Keratinocyte (primary cell): ENCODE data around the gene CERT1. TPM values are rescaled to one million over a fixed set of nuclear protein-coding genes. Genes with fewer than 3 reads are reported as not detected.

Experiments
- DNase-seq: peaks from one replicate; pipeline ENCODE4 v3.0.0-alpha.2; 2011; ENCODE audit warnings: low read depth, missing footprints, low spot score
- FAIRE-seq: peaks from 2 replicates; lab custom pipeline; 2011; peaks lifted over from hg19 to GRCh38; lab: Jason Lieb, UNC
- H2AFZ ChIP-seq: 2 replicates; pipeline ENCODE4 v1.6.0; 2012; ENCODE audit warnings: low read length, control low read depth, inconsistent platforms; ENCODE audit not compliant: control insufficient read depth
- H3K27ac ChIP-seq: 2 replicates; pipeline ENCODE4 v1.5.1; 2011; ENCODE audit warnings: low read length; ENCODE audit not compliant: control insufficient read depth, insufficient read depth
- H3K27me3 ChIP-seq: 3 replicates; pipeline ENCODE4 v1.6.0; 2011; ENCODE audit warnings: low read length; ENCODE audit not compliant: control insufficient read depth, insufficient read depth; ENCODE audit errors: extremely low read depth
- H3K36me3 ChIP-seq, 2 experiments: 2 replicates in 1 of 2; 3 replicates in 1 of 2; pipeline ENCODE4 v1.5.1; 2011; ENCODE audit warnings: low read length in 2 of 2, mild to moderate bottlenecking in 1 of 2; ENCODE audit not compliant: control insufficient read depth in 2 of 2, insufficient read depth in 2 of 2; ENCODE audit errors: extremely low read depth in 1 of 2
- H3K4me1 ChIP-seq: 3 replicates; pipeline ENCODE4 v1.5.1; 2011; ENCODE audit warnings: low read length; ENCODE audit not compliant: control insufficient read depth, insufficient read depth; ENCODE audit errors: extremely low read depth
- H3K4me2 ChIP-seq: 3 replicates; pipeline ENCODE4 v1.6.0; 2011; ENCODE audit warnings: low read depth, low read length; ENCODE audit not compliant: control insufficient read depth, insufficient read depth; ENCODE audit errors: extremely low read depth
- H3K4me3 ChIP-seq, 3 experiments: fragments of 200-600 bp in 1 of 3; sonication (generic) in 1 of 3; 2 replicates in 2 of 3; 3 replicates in 1 of 3; pipeline ENCODE4 v1.5.1; 2011 to 2016; ENCODE audit warnings: low read length in 3 of 3, mild to moderate bottlenecking in 3 of 3, control low read depth in 2 of 3, inconsistent platforms in 1 of 3, low read depth in 1 of 3, mixed read lengths in 1 of 3, mixed run types in 1 of 3, moderate library complexity in 1 of 3; ENCODE audit not compliant: control insufficient read depth in 2 of 3, insufficient read depth in 2 of 3; ENCODE audit errors: extremely low read depth in 1 of 3
- H3K79me2 ChIP-seq: 2 replicates; pipeline ENCODE4 v1.6.0; 2012; ENCODE audit warnings: low read length; ENCODE audit not compliant: control insufficient read depth, insufficient read depth
- H3K9ac ChIP-seq: 3 replicates; pipeline ENCODE4 v1.6.0; 2011; ENCODE audit warnings: low read length; ENCODE audit not compliant: control insufficient read depth, insufficient read depth; ENCODE audit errors: extremely low read depth
- H3K9me1 ChIP-seq: 3 replicates; pipeline ENCODE4 v1.6.0; 2011; ENCODE audit warnings: low read length; ENCODE audit not compliant: control insufficient read depth, insufficient read depth; ENCODE audit errors: extremely low read depth
- H3K9me3 ChIP-seq: 2 replicates; pipeline ENCODE4 v1.5.1; 2012; ENCODE audit warnings: low read depth, low read length; ENCODE audit not compliant: control insufficient read depth
- H4K20me1 ChIP-seq: 3 replicates; pipeline ENCODE4 v1.6.0; 2011; ENCODE audit warnings: low read length; ENCODE audit not compliant: control insufficient read depth, insufficient read depth; ENCODE audit errors: extremely low read depth
- EZH2 ChIP-seq: IDR thresholded peaks from one replicate; pipeline ENCODE4 v1.6.1; 2012; ENCODE audit warnings: inconsistent platforms, mild to moderate bottlenecking, low read length, moderate library complexity
- dilution Hi-C: fragments of 300-500 bp; cut with MboI; formaldehyde crosslinking; loops from one replicate; pipeline ENCODE4 v1.7.0; 2020; ENCODE audit warnings: low sequenced_read_pairs; ENCODE audit not compliant: extremely low pct_ligation_motif_present
- polyA plus RNA-seq, 5 experiments: library from polyadenylated mRNA; depleted of rRNA in 3 of 5; stranded (reverse) in 3 of 5; stranded (forward) in 1 of 5; unstranded in 1 of 5; fragments of >200 nt; gene quantifications; 1 replicate in 1 of 5; 2 replicates in 3 of 5; 3 replicates in 1 of 5; pipeline versions ENCODE4 v1.2.1 to v1.2.3, GENCODE V29; 2011 to 2012; ENCODE audit warnings: missing spikeins in 2 of 5, low read depth in 1 of 5, low replicate concordance in 1 of 5
- TF ChIP-seq, protein P1 (sequence below), 3 experiments: IDR thresholded peaks in 1 of 3; conservative IDR thresholded peaks in 1 of 3; optimal IDR thresholded peaks in 1 of 3; 2 replicates in 2 of 3; 3 replicates in 1 of 3; pipeline versions ENCODE3 to v1.5.1; 2011; ENCODE audit warnings: low read length in 3 of 3, mild to moderate bottlenecking in 3 of 3, moderate library complexity in 2 of 3, control low read depth in 1 of 3, inconsistent platforms in 1 of 3; ENCODE audit not compliant: insufficient read depth in 2 of 3; ENCODE audit errors: extremely low read depth in 1 of 3

The CERT1 gene
- polyA plus RNA-seq, 1 donor (not counting 4 experiments of a cell fraction or from before 2014, with no cell fraction given) = 20.8 TPM

DNA sequence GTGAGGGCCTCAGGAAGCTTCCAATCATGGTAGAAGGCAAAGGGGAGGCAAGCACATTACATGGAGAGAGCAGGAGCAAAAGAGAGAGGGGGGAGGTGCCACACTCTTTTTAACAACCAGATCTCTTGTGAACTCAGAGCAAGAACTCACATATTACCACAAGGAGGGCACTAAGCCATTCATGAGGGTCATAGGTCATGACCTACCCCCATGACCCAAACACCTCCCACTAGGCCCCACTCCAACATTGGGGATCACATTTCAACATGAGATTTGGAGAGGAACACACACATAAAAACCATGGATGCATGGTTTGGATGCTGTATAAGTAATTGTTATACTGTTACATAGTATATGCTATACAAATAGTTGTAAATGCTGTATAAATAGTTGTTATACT is 17.8 kb upstream of the CERT1 start:
- no peak for TF ChIP-seq EZH2
- TF ChIP-seq, protein P1, sequence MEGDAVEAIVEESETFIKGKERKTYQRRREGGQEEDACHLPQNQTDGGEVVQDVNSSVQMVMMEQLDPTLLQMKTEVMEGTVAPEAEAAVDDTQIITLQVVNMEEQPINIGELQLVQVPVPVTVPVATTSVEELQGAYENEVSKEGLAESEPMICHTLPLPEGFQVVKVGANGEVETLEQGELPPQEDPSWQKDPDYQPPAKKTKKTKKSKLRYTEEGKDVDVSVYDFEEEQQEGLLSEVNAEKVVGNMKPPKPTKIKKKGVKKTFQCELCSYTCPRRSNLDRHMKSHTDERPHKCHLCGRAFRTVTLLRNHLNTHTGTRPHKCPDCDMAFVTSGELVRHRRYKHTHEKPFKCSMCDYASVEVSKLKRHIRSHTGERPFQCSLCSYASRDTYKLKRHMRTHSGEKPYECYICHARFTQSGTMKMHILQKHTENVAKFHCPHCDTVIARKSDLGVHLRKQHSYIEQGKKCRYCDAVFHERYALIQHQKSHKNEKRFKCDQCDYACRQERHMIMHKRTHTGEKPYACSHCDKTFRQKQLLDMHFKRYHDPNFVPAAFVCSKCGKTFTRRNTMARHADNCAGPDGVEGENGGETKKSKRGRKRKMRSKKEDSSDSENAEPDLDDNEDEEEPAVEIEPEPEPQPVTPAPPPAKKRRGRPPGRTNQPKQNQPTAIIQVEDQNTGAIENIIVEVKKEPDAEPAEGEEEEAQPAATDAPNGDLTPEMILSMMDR (optimal IDR thresholded peaks at IDR 0.05 in 1 of 3, IDR thresholded peaks at IDR 0.05 in 1 of 3, conservative IDR thresholded peaks at IDR 0.05 in 1 of 3; ENCODE audit: extremely low read depth in 1 of 3, insufficient read depth in 2 of 3, low read length in 3 of 3) = no peak
- Histone ChIP-seq H3K9ac (no peak overlapping the region), H4K20me1 (no peaks in the 10 kb centered on the region), H3K9me3 (peaks cover 2% of the 10 kb centered on the region), H3K27me3 (no peaks in the 10 kb centered on the region), H3K36me3 (no peaks in the 10 kb centered on the region), H3K4me3 (no peak overlapping the region), H3K4me1 (peaks cover 6% of the 10 kb centered on the region), H3K79me2 (peaks cover 42% of the 10 kb centered on the region), H2AFZ (no peak overlapping the region), H3K27ac (no peak overlapping the region), H3K4me2 (no peak overlapping the region), H3K9me1 (no peaks in the 10 kb centered on the region)
- DNase-seq (no peak), FAIRE-seq (no peak)
- dilution Hi-C loops = no loop called here

DNA sequence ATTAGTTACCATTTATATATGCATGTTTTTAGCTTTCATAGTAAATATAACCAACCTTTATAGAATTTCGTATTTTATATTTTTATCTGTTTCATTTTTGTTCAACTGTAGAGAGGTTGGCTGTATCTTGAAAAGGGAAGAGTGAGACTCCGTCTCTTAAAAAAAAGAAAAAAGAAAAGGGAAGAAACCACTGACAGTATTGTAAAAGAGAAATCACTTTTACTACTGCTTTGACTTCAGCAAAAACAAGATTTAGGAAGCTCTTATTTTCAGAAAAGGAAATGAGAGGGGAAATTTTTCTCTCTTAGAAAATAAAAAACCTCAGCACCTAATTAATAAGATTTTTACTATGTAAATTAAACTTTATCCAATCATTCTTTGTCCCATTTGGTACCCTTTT is 14.6 kb upstream of the CERT1 start:
- dilution Hi-C loops = no loop called here
- no peak overlapping the region for H3K4me2 ChIP-seq
- H3K79me2 ChIP-seq = peaks cover 42% of the 10 kb centered on the region
- FAIRE-seq (no peak), DNase-seq (no peak)
- no peaks in the 10 kb centered on the region for H3K9me3 ChIP-seq
- no peak overlapping the region for H2AFZ ChIP-seq
- peaks cover 20% of the 10 kb centered on the region for H3K4me1 ChIP-seq
- no peak overlapping the region for H3K4me3 ChIP-seq
- TF ChIP-seq, protein P1 (optimal IDR thresholded peaks at IDR 0.05 in 1 of 3, IDR thresholded peaks at IDR 0.05 in 1 of 3, conservative IDR thresholded peaks at IDR 0.05 in 1 of 3; ENCODE audit: extremely low read depth in 1 of 3, insufficient read depth in 2 of 3, low read length in 3 of 3) = no peak
- no peak for TF ChIP-seq EZH2
- H3K9me1 ChIP-seq = no peaks in the 10 kb centered on the region
- H3K9ac ChIP-seq = no peak overlapping the region
- H3K27ac ChIP-seq = no peak overlapping the region
- no peaks in the 10 kb centered on the region for H4K20me1 ChIP-seq
- no peaks in the 10 kb centered on the region for H3K36me3 ChIP-seq
- H3K27me3 ChIP-seq = no peaks in the 10 kb centered on the region
